Measurements from ENCODE around the gene CCL13.

DNA sequence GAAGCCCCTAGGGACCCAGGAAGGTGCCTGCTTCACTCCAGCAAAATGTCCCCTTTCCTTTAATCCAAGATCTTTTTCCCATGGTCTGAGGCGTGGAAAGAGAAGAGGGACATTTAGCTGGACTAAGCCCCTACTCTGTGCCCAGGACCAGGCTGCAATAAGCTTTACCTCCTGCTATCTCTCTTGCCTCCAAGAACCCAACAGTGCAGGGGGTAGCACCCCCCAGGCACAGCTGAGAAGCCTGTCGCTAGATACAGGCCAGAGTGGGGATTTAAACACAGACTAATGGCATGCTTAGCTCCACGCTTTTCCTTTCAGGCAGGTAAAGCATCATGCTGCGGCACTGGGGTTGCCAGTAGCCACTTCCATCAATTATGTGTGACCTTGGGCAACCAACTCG, 31.3 kb downstream of the CCL13 start:
- TF ChIP-seq CTCF (IDR thresholded peaks at IDR 0.05) = no peak
- no peak for TF ChIP-seq POLR2A (IDR thresholded peaks at IDR 0.05)
- TF ChIP-seq POLR2AphosphoS5 (IDR thresholded peaks at IDR 0.05) = no peak
- no peak for TF ChIP-seq EP300 (IDR thresholded peaks at IDR 0.05)
